ENCODE data around the gene CHN2.

Gene CHN2

DNA sequence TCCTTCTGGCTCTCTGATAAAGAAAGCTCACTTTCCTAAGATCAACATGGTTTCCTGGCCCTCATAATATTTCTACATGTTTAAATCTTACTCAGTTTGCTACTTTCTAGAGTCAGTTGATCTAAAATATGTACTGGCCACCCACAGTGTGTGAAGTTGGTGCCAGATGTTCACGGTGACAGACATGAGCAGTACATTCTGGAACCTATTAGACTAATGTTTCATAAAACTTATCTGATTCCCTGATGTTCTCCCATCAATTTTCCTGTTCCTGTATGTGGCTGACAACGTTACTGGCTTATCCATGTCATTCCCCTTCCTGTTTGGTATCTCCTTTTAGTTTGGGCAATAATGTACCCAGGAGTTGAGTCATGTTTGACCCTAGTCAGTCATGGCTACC lies 34.5 kb upstream of the CHN2 start:
- Histone ChIP-seq H3K9me3 (replicated peaks; ENCODE audit: low read length) (no peaks in the 10 kb centered on the region), H3K4me1 (ENCODE audit: control insufficient read depth, insufficient read depth, low read length) (no peaks in the 10 kb centered on the region), H3K4me3 (ENCODE audit: low read length) (no peak overlapping the region), H3K9ac (ENCODE audit: low read depth, low read length) (no peak overlapping the region), H3K4me2 (ENCODE audit: low read length) (no peak overlapping the region), H3K27me3 (ENCODE audit: control insufficient read depth, insufficient read depth, low read length) (peaks cover 31% of the 10 kb centered on the region), H3K36me3 (ENCODE audit: insufficient read depth, low read length) (no peaks in the 10 kb centered on the region)

DNA sequence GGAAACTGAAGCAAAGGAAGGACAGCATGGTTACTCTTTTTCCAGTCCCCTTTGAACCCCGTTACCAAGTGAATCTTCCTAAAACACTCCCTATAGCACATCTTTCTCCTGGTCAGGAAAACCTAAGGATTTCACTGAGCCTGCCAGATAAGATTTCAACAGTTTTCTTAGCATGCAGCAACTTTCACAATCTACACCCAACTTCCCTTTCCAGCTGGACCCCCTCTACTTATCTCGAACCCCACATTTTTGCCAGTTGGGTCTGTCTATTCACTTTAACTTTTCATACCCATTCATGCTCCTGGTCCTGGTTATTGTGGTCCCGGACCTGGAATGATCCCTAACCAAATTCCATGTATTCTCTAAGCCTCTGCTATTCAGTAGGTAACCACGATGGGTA lies 33.3 kb upstream of the CHN2 start:
- Histone ChIP-seq H3K9ac (ENCODE audit: low read depth, low read length) (no peak overlapping the region), H3K9me3 (replicated peaks; ENCODE audit: low read length) (no peaks in the 10 kb centered on the region), H3K36me3 (ENCODE audit: insufficient read depth, low read length) (no peaks in the 10 kb centered on the region), H3K4me3 (ENCODE audit: low read length) (no peak overlapping the region), H3K4me2 (ENCODE audit: low read length) (no peak overlapping the region), H3K27me3 (ENCODE audit: control insufficient read depth, insufficient read depth, low read length) (peaks cover 24% of the 10 kb centered on the region), H3K4me1 (ENCODE audit: control insufficient read depth, insufficient read depth, low read length) (no peaks in the 10 kb centered on the region)

DNA sequence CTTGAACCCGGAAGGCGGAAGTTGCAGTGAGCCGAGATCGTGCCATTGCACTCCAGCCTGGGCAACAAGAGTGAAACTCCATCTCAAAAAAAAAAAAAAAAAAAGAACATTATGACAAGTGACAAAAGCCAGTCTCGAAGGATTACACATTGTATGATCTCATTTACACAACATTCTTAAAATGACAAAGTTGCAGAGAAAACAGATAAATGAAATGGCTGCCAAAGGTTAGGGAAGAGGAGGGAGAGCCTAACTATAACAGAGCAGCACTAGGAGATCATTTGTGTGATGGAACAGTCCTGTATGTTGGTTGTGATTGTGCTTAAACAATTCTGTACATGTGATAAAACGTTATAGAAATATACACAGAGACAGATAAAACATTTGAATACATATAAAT lies 32.0 kb upstream of the CHN2 start:
- no peaks in the 10 kb centered on the region for H3K9me3 ChIP-seq (replicated peaks; ENCODE audit: low read length)
- no peaks in the 10 kb centered on the region for H3K4me1 ChIP-seq (ENCODE audit: control insufficient read depth, insufficient read depth, low read length)
- no peak overlapping the region for H3K4me3 ChIP-seq (ENCODE audit: low read length)
- H3K36me3 ChIP-seq (ENCODE audit: insufficient read depth, low read length), result no peaks in the 10 kb centered on the region
- H3K9ac ChIP-seq (ENCODE audit: low read depth, low read length), result no peak overlapping the region
- peaks cover 19% of the 10 kb centered on the region for H3K27me3 ChIP-seq (ENCODE audit: control insufficient read depth, insufficient read depth, low read length)
- H3K4me2 ChIP-seq (ENCODE audit: low read length), result no peak overlapping the region

GRCh38 chr7:29163854-29164253 lies 30.7 kb upstream of the CHN2 start:
- Histone ChIP-seq H3K9me3 (replicated peaks; ENCODE audit: low read length) (no peaks in the 10 kb centered on the region), H3K36me3 (ENCODE audit: insufficient read depth, low read length) (no peaks in the 10 kb centered on the region), H3K9ac (ENCODE audit: low read depth, low read length) (no peak overlapping the region), H3K4me2 (ENCODE audit: low read length) (no peak overlapping the region), H3K4me1 (ENCODE audit: control insufficient read depth, insufficient read depth, low read length) (no peaks in the 10 kb centered on the region), H3K27me3 (ENCODE audit: control insufficient read depth, insufficient read depth, low read length) (peaks cover 16% of the 10 kb centered on the region), H3K4me3 (ENCODE audit: low read length) (no peak overlapping the region)

DNA sequence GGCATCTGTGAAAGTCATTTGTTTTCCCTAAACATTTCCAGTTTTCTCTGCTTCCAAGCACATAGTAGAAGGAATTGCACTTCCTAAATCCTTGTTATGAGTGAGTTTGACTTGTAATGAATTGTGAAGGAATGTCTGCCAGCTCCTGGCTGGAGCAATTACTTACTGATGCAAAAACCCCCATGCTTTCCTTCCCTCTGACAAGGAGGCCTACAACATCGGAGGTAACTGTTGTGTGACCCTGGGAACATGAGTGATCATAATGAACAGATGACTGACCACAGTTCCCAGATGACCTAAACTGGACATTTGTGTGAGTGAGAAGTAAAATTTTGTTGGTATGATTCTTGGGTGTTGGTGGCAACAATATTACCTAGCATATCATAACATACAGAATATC lies 26.9 kb upstream of the CHN2 start:
- no peak overlapping the region for H3K9ac ChIP-seq (ENCODE audit: low read depth, low read length)
- no peak overlapping the region for H3K4me3 ChIP-seq (ENCODE audit: low read length)
- H3K36me3 ChIP-seq (ENCODE audit: insufficient read depth, low read length), result no peaks in the 10 kb centered on the region
- no peaks in the 10 kb centered on the region for H3K9me3 ChIP-seq (replicated peaks; ENCODE audit: low read length)
- H3K27me3 ChIP-seq (ENCODE audit: control insufficient read depth, insufficient read depth, low read length), result peaks cover 21% of the 10 kb centered on the region
- no peaks in the 10 kb centered on the region for H3K4me1 ChIP-seq (ENCODE audit: control insufficient read depth, insufficient read depth, low read length)
- no peak overlapping the region for H3K4me2 ChIP-seq (ENCODE audit: low read length)

GRCh38 chr7:29170781-29171180 lies 23.8 kb upstream of the CHN2 start:
- Histone ChIP-seq H3K27me3 (ENCODE audit: control insufficient read depth, insufficient read depth, low read length) (peaks cover 21% of the 10 kb centered on the region), H3K4me2 (ENCODE audit: low read length) (no peak overlapping the region), H3K36me3 (ENCODE audit: insufficient read depth, low read length) (no peaks in the 10 kb centered on the region), H3K9ac (ENCODE audit: low read depth, low read length) (no peak overlapping the region), H3K9me3 (replicated peaks; ENCODE audit: low read length) (no peaks in the 10 kb centered on the region), H3K4me3 (ENCODE audit: low read length) (no peak overlapping the region), H3K4me1 (ENCODE audit: control insufficient read depth, insufficient read depth, low read length) (no peaks in the 10 kb centered on the region)

DNA sequence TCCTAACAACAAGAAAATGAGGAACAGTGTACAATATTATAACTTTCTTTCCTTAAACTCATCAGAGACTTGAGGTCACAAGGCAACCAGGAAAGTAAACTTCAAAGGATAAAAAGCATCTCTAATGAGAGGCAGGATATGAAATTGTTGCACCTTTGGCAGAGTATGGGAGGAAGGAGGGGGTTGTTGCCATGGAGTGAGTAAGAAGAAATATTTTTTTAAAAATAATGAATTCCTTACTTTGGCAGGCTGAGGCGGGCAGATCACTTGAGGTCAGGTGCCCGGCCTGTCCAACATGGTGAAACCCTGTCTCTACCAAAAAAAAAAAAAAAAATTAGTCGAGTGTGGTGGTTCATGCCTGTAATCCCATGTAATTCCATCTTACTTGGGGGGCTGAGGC lies 21.1 kb upstream of the CHN2 start:
- H3K9ac ChIP-seq (ENCODE audit: low read depth, low read length), result no peak overlapping the region
- H3K4me1 ChIP-seq (ENCODE audit: control insufficient read depth, insufficient read depth, low read length), result no peaks in the 10 kb centered on the region
- H3K4me3 ChIP-seq (ENCODE audit: low read length), result no peak overlapping the region
- no peaks in the 10 kb centered on the region for H3K36me3 ChIP-seq (ENCODE audit: insufficient read depth, low read length)
- H3K9me3 ChIP-seq (replicated peaks; ENCODE audit: low read length), result no peaks in the 10 kb centered on the region
- no peak overlapping the region for H3K4me2 ChIP-seq (ENCODE audit: low read length)
- peaks cover 26% of the 10 kb centered on the region for H3K27me3 ChIP-seq (ENCODE audit: control insufficient read depth, insufficient read depth, low read length)

GRCh38 chr7:29177963-29178600 lies 16.5 kb upstream of the CHN2 start:
- Histone ChIP-seq H3K27me3 (ENCODE audit: control insufficient read depth, insufficient read depth, low read length) (peaks cover 32% of the 10 kb centered on the region), H3K36me3 (ENCODE audit: insufficient read depth, low read length) (no peaks in the 10 kb centered on the region), H3K4me2 (ENCODE audit: low read length) (no peak overlapping the region), H3K9ac (ENCODE audit: low read depth, low read length) (no peak overlapping the region), H3K4me3 (ENCODE audit: low read length) (no peak overlapping the region), H3K9me3 (replicated peaks; ENCODE audit: low read length) (no peaks in the 10 kb centered on the region), H3K4me1 (ENCODE audit: control insufficient read depth, insufficient read depth, low read length) (no peaks in the 10 kb centered on the region)

DNA sequence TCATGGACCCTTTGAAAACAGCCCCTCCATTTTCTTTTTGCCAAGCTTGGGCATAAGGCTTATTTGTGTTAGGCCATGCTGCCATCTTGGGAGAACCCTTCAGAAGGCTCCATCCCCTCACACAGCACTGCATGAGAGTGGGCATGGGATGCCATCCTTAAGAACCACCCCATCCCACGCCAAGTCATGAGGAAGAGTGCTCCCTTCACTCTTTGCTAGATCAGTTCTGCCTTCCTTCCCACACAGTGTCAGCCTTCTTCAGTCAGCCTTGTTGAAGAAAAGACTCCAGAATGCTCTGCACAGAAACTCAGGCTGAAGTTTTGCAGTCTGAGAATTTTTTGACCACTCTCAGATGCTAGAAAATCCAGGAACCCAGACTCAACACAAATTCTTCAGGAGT lies 15.5 kb upstream of the CHN2 start:
- no peak overlapping the region for H3K4me2 ChIP-seq (ENCODE audit: low read length)
- no peak overlapping the region for H3K4me3 ChIP-seq (ENCODE audit: low read length)
- peaks cover 32% of the 10 kb centered on the region for H3K27me3 ChIP-seq (ENCODE audit: control insufficient read depth, insufficient read depth, low read length)
- H3K9me3 ChIP-seq (replicated peaks; ENCODE audit: low read length), result no peaks in the 10 kb centered on the region
- H3K9ac ChIP-seq (ENCODE audit: low read depth, low read length), result no peak overlapping the region
- H3K36me3 ChIP-seq (ENCODE audit: insufficient read depth, low read length), result no peaks in the 10 kb centered on the region
- H3K4me1 ChIP-seq (ENCODE audit: control insufficient read depth, insufficient read depth, low read length), result no peaks in the 10 kb centered on the region

DNA sequence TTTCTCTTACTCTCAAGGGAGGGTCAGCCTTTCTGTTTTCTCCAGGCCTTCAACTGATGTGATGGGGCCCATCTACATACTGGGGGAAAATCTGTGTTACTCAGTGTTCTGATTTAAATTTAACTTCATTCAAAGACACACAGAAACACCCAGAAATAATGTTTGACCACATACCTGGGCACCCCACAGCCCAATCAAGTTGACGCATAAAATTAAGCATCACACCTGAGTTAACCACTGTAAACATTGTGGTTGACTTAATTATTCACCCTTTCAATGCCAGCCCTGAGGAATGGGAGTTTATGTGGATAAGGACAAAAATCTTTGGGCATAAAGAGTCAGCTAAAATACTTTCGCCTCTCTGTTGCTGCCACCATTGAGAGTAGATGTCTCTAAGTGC lies 10.0 kb upstream of the CHN2 start:
- Histone ChIP-seq H3K27me3 (ENCODE audit: control insufficient read depth, insufficient read depth, low read length) (peaks cover 13% of the 10 kb centered on the region), H3K9me3 (replicated peaks; ENCODE audit: low read length) (no peaks in the 10 kb centered on the region), H3K4me3 (ENCODE audit: low read length) (no peak overlapping the region), H3K4me1 (ENCODE audit: control insufficient read depth, insufficient read depth, low read length) (no peaks in the 10 kb centered on the region), H3K9ac (ENCODE audit: low read depth, low read length) (no peak overlapping the region), H3K36me3 (ENCODE audit: insufficient read depth, low read length) (no peaks in the 10 kb centered on the region), H3K4me2 (ENCODE audit: low read length) (no peak overlapping the region)

GRCh38 chr7:29185613-29186012 lies 9.0 kb upstream of the CHN2 start:
- Histone ChIP-seq H3K4me2 (ENCODE audit: low read length) (no peak overlapping the region), H3K9ac (ENCODE audit: low read depth, low read length) (no peak overlapping the region), H3K36me3 (ENCODE audit: insufficient read depth, low read length) (no peaks in the 10 kb centered on the region), H3K9me3 (replicated peaks; ENCODE audit: low read length) (no peaks in the 10 kb centered on the region), H3K4me1 (ENCODE audit: control insufficient read depth, insufficient read depth, low read length) (no peaks in the 10 kb centered on the region), H3K27me3 (ENCODE audit: control insufficient read depth, insufficient read depth, low read length) (peaks cover 14% of the 10 kb centered on the region), H3K4me3 (ENCODE audit: low read length) (no peak overlapping the region)

DNA sequence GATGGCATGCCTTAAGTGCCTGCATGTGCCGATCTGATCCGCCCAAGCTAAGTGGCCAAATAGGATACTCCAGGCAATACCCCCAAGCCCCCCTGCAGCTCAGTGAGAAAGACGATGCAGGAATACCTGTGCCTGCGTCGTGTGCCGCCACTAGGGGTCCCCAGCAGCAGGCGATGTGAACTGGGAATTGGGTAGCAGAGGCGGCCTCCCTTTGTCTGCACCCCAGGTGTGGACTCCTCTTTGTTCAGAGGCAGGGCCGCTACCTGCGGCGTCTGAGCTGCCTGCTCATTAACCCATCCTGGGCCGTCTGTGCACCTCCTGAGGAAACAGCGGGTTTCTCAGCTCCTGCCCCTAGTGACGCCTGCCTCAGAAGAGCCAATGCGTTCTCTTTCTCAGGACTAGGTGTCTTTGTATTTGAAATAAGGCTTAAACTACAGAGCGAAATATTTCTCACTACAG lies 4.8 kb upstream of the CHN2 start:
- Histone ChIP-seq H3K36me3 (ENCODE audit: insufficient read depth, low read length) (no peaks in the 10 kb centered on the region), H3K9ac (ENCODE audit: low read depth, low read length) (no peak overlapping the region), H3K4me2 (ENCODE audit: low read length) (no peak overlapping the region), H3K4me1 (ENCODE audit: control insufficient read depth, insufficient read depth, low read length) (peaks cover under 1% of the 10 kb centered on the region), H3K9me3 (replicated peaks; ENCODE audit: low read length) (no peaks in the 10 kb centered on the region), H3K27me3 (ENCODE audit: control insufficient read depth, insufficient read depth, low read length) (peaks cover 34% of the 10 kb centered on the region), H3K4me3 (ENCODE audit: low read length) (no peak overlapping the region)

Measured in skeletal muscle satellite cell (primary cell).